H9 (cell line): ENCODE measurements around the gene GLRA2. TPM values are rescaled to one million over a fixed set of nuclear protein-coding genes. Genes with fewer than 3 reads are reported as not detected.

Experiments used
- DNase-seq: peaks from one replicate; pipeline ENCODE4 v3.0.0-alpha.2; 2017
- H2AFZ ChIP-seq: one replicate; pipeline ENCODE4 v1.6.1; 2013; ENCODE audit warnings: mild to moderate bottlenecking, low read length, control low read depth, moderate library complexity
- H2AK5ac ChIP-seq: 2 replicates; pipeline ENCODE4 v1.6.1; 2013; ENCODE audit warnings: low read length, control low read depth, mixed read lengths; ENCODE audit not compliant: insufficient read length
- H2BK120ac ChIP-seq: one replicate; pipeline ENCODE4 v1.6.1; 2013; ENCODE audit warnings: low read depth, mild to moderate bottlenecking, low read length, control low read depth, inconsistent platforms; ENCODE audit not compliant: poor library complexity, severe bottlenecking
- H2BK12ac ChIP-seq: 2 replicates; pipeline ENCODE4 v1.6.1; 2013; ENCODE audit warnings: low read length, control low read depth, mixed read lengths, low read depth; ENCODE audit not compliant: insufficient read length
- H2BK15ac ChIP-seq: 2 replicates; pipeline ENCODE4 v1.6.1; 2013; ENCODE audit warnings: low read depth, low read length, control low read depth
- H2BK20ac ChIP-seq: one replicate; pipeline ENCODE4 v1.6.1; 2013; ENCODE audit warnings: low read depth, mild to moderate bottlenecking, low read length, control low read depth, inconsistent platforms; ENCODE audit not compliant: poor library complexity, severe bottlenecking
- H2BK5ac ChIP-seq: 2 replicates; pipeline ENCODE4 v1.6.1; 2013; ENCODE audit warnings: low read length, control low read depth, mixed read lengths; ENCODE audit not compliant: insufficient read length
- H3K14ac ChIP-seq: 2 replicates; pipeline ENCODE4 v1.6.1; 2013; ENCODE audit warnings: low read length, control low read depth; ENCODE audit not compliant: insufficient read depth
- H3K18ac ChIP-seq: 2 replicates; pipeline ENCODE4 v1.6.1; 2013; ENCODE audit warnings: low read depth, mild to moderate bottlenecking, mixed read lengths, low read length, control low read depth; ENCODE audit not compliant: insufficient read length
- H3K23ac ChIP-seq: 2 replicates; pipeline ENCODE4 v1.6.1; 2013; ENCODE audit warnings: low read length, control low read depth, mixed read lengths, low read depth; ENCODE audit not compliant: insufficient read length
- H3K23me2 ChIP-seq: 2 replicates; pipeline ENCODE4 v1.6.1; 2013; ENCODE audit warnings: low read depth, mild to moderate bottlenecking, mixed read lengths, low read length, control low read depth; ENCODE audit not compliant: insufficient read length, poor library complexity, severe bottlenecking
- H3K27ac ChIP-seq: 2 replicates; pipeline ENCODE4 v1.5.1; 2013; ENCODE audit warnings: low read length, control low read depth, mixed read lengths, low read depth; ENCODE audit not compliant: insufficient read length
- H3K27me3 ChIP-seq: 2 replicates; pipeline ENCODE4 v1.6.1; 2013; ENCODE audit warnings: low read length, control low read depth, inconsistent platforms; ENCODE audit not compliant: insufficient read depth
- H3K4ac ChIP-seq: 2 replicates; pipeline ENCODE4 v1.6.1; 2013; ENCODE audit warnings: low read depth, mild to moderate bottlenecking, control low read depth, inconsistent platforms, low read length, moderate library complexity
- H3K4me1 ChIP-seq: 2 replicates; pipeline ENCODE4 v1.6.1; 2013; ENCODE audit warnings: low read length, control low read depth, inconsistent platforms; ENCODE audit not compliant: insufficient read depth
- H3K4me2 ChIP-seq: 2 replicates; pipeline ENCODE4 v1.6.1; 2013; ENCODE audit warnings: low read length, control low read depth, mixed read lengths; ENCODE audit not compliant: insufficient read length, insufficient read depth
- H3K56ac ChIP-seq: 2 replicates; pipeline ENCODE4 v1.6.1; 2013; ENCODE audit warnings: low read depth, mild to moderate bottlenecking, mixed read lengths, low read length, control low read depth; ENCODE audit not compliant: insufficient read length
- H3K79me1 ChIP-seq: 2 replicates; pipeline ENCODE4 v1.6.1; 2013; ENCODE audit warnings: low read depth, mild to moderate bottlenecking, moderate library complexity, low read length, control low read depth, inconsistent platforms; ENCODE audit not compliant: insufficient read depth, poor library complexity, severe bottlenecking
- H3K79me2 ChIP-seq: 2 replicates; pipeline ENCODE4 v1.6.1; 2013; ENCODE audit warnings: low read length, control low read depth, inconsistent platforms; ENCODE audit not compliant: insufficient read depth
- H3K9ac ChIP-seq: 2 replicates; pipeline ENCODE4 v1.6.1; 2013; ENCODE audit warnings: low read length, control low read depth, mixed read lengths; ENCODE audit not compliant: insufficient read length; ENCODE audit errors: extremely low read depth
- H3K9me3 ChIP-seq: one replicate; pipeline ENCODE4 v1.6.1; 2013; ENCODE audit warnings: low read depth, low read length, inconsistent platforms; ENCODE audit not compliant: control insufficient read depth
- H3T11ph ChIP-seq: one replicate; pipeline ENCODE4 v1.6.1; 2013; ENCODE audit warnings: mild to moderate bottlenecking, low read length, control low read depth, inconsistent platforms
- H4K20me1 ChIP-seq: one replicate; pipeline ENCODE4 v1.6.1; 2013; ENCODE audit not compliant: control insufficient read depth, insufficient read length, insufficient read depth
- H4K5ac ChIP-seq: 2 replicates; pipeline ENCODE4 v1.6.1; 2013; ENCODE audit warnings: low read depth, mild to moderate bottlenecking, mixed read lengths, low read length, control low read depth; ENCODE audit not compliant: insufficient read length
- H4K8ac ChIP-seq: replicated peaks from 2 replicates; pipeline ENCODE4 v1.6.1; 2013; ENCODE audit warnings: low read length, control low read depth, mixed read lengths, low read depth; ENCODE audit not compliant: insufficient read length
- H4K91ac ChIP-seq: 2 replicates; pipeline ENCODE4 v1.6.1; 2013; ENCODE audit warnings: low read depth, mild to moderate bottlenecking, moderate library complexity, mixed read lengths, low read length, control low read depth; ENCODE audit not compliant: insufficient read length
- H3K27ac Mint-ChIP-seq, 3 experiments: 2 replicates in 2 of 3; 3 replicates in 1 of 3; pipeline ENCODE4 v1.8.0; 2020 to 2021; ENCODE audit warnings: mixed read lengths in 3 of 3, mild to moderate bottlenecking in 1 of 3, moderate library complexity in 1 of 3
- H3K27me3 Mint-ChIP-seq: 2 replicates; pipeline ENCODE4 v1.8.0; 2021; ENCODE audit warnings: low read depth, mild to moderate bottlenecking, moderate library complexity, mixed read lengths
- H3K36me3 Mint-ChIP-seq, 3 experiments: 2 replicates in 2 of 3; 3 replicates in 1 of 3; pipeline ENCODE4 v1.8.0; 2020 to 2021; ENCODE audit warnings: low read depth in 3 of 3, mixed read lengths in 3 of 3; ENCODE audit not compliant: insufficient read depth in 1 of 3
- H3K4me1 Mint-ChIP-seq, 2 experiments: 2 replicates each; pipeline ENCODE4 v1.8.0; 2020; ENCODE audit warnings: mixed read lengths in 2 of 2
- H3K4me3 Mint-ChIP-seq, 2 experiments: 2 replicates in 1 of 2; 3 replicates in 1 of 2; pipeline ENCODE4 v1.8.0; 2020 to 2021; ENCODE audit warnings: mild to moderate bottlenecking in 2 of 2, mixed read lengths in 2 of 2, moderate library complexity in 1 of 2
- H3K9me3 Mint-ChIP-seq, 2 experiments: 2 replicates in 1 of 2; 3 replicates in 1 of 2; pipeline ENCODE4 v1.8.0; 2020; ENCODE audit warnings: mild to moderate bottlenecking in 2 of 2, mixed read lengths in 2 of 2, moderate library complexity in 1 of 2
- CTCF ChIP-seq: fragments of 200-600 bp; sonication (generic); conservative IDR thresholded peaks from 3 replicates; pipeline ENCODE4 v1.8.0; 2021; ENCODE audit warnings: antibody characterized with exemption, mild to moderate bottlenecking
- whole genome bisulfite sequencing: extraction: QIAGEN DNeasy Blood & Tissue Kit; methylation state at CpG from one replicate; pipeline ENCODE4 v1.1.7; 2013; ENCODE audit warnings: missing lambda C conversion rate, low lambda C conversion rate, mixed read lengths; ENCODE audit not compliant: insufficient read length; ENCODE audit errors: extremely low coverage; 5-methylcytosine and 5-hydroxymethylcytosine counted together
- total RNA-seq: library from RNA; stranded (reverse); gene quantifications from 2 replicates; pipeline ENCODE4 v1.2.1, GENCODE V29; 2021

Gene GLRA2
- total RNA-seq, 1 experiment from 2014 or later = not detected

- H3K79me2 ChIP-seq = no peaks in the 10 kb centered on the region
- H2BK12ac ChIP-seq = no peak overlapping the region
- no peak overlapping the region for H2AK5ac ChIP-seq
- H4K8ac ChIP-seq = no peak overlapping the region
- no peak overlapping the region for H3K4ac ChIP-seq
- no peak overlapping the region for H2BK120ac ChIP-seq
- no peak for DNase-seq
- no peaks in the 10 kb centered on the region for H3K23me2 ChIP-seq
- H3K27me3 ChIP-seq = no peaks in the 10 kb centered on the region
- peaks cover 0 to 2% of the 10 kb centered on the region in 2 experiments; a peak in 1 of 4 replicates for H3K4me1 Mint-ChIP-seq
- H3K27ac Mint-ChIP-seq = no peak overlapping the region
- H2BK20ac ChIP-seq = no peak overlapping the region
- H3K18ac ChIP-seq = no peak overlapping the region
- H3K4me3 Mint-ChIP-seq = no peak overlapping the region
- no peak overlapping the region for H3K14ac ChIP-seq
- no peak overlapping the region for H2BK5ac ChIP-seq
- H4K20me1 ChIP-seq = no peaks in the 10 kb centered on the region
- H3K56ac ChIP-seq = no peak overlapping the region
- H3K4me2 ChIP-seq = no peak overlapping the region
- H3K4me1 ChIP-seq = no peaks in the 10 kb centered on the region; the same call in 1 of the 2 replicates
- H3K9ac ChIP-seq = no peak overlapping the region
- peaks cover 4% of the 10 kb centered on the region for H3K9me3 ChIP-seq
- H4K91ac ChIP-seq = no peak overlapping the region
- H3K79me1 ChIP-seq = no peaks in the 10 kb centered on the region
- H3K27me3 Mint-ChIP-seq = no peaks in the 10 kb centered on the region
- H2BK15ac ChIP-seq = no peak overlapping the region
- no CpG with 5 or more reads among the region's 1 CpG for WGBS
- no peak overlapping the region for H2AFZ ChIP-seq
- H3K27ac ChIP-seq = no peak overlapping the region
- H3K36me3 Mint-ChIP-seq = peaks cover 0 to 4% (median 3%) of the 10 kb centered on the region in 3 experiments; a peak in 5 of 7 replicates
- H3T11ph ChIP-seq = no peak overlapping the region
- no peak overlapping the region for H3K23ac ChIP-seq
- H4K5ac ChIP-seq = no peak overlapping the region
- no peak for TF ChIP-seq CTCF
- H3K9me3 Mint-ChIP-seq = peaks cover 66 to 68% of the 10 kb centered on the region in 2 experiments
Observed at GRCh38 chrX:14670819-14671218, 141.5 kb downstream of the GLRA2 start.
